ENCODE results near the gene LYRM9.
"Not testable (repeated sequence)": the region's sequence is repeated elsewhere in the genome, so short reads cannot be mapped to it uniquely, and the experiment has no call there.

The LYRM9 gene

GRCh38 chr17:27839571-27840405 is 53.4 kb downstream of the LYRM9 start:
- DNase-seq (ENCODE audit: low spot score): peak; percentile 61

GRCh38 chr17:27838607-27839006 is 54.6 kb downstream of the LYRM9 start:
- DNase-seq (ENCODE audit: low spot score): not testable (repeated sequence)

GRCh38 chr17:27837769-27838168 is 55.4 kb downstream of the LYRM9 start:
- DNase-seq (ENCODE audit: low spot score): not testable (repeated sequence)

GRCh38 chr17:27836651-27837050 is 56.5 kb downstream of the LYRM9 start:
- no peak for DNase-seq (ENCODE audit: low spot score)

- DNase-seq (ENCODE audit: low spot score): no peak
Measured at GRCh38 chr17:27834571-27834970, 58.6 kb downstream of the LYRM9 start.

GRCh38 chr17:27832831-27833230 is 60.3 kb downstream of the LYRM9 start:
- no peak for DNase-seq (ENCODE audit: low spot score)

- DNase-seq (ENCODE audit: low spot score): peak; percentile 35
Measured at GRCh38 chr17:27829888-27830287, 63.3 kb downstream of the LYRM9 start.

- not testable (repeated sequence) for DNase-seq (ENCODE audit: low spot score)
Measured at GRCh38 chr17:27829143-27829711, 63.9 kb downstream of the LYRM9 start.

Measured in cerebellar cortex (tissue), 1 donor.